T-helper 2 cell treated with Interferon-gamma antibody and Interleukin-4, amounts not matched to agents 5 μg/mL and 100 μg/mL, for 36 hours (primary cell): ENCODE measurements around the gene LMOD1.
A peak's percentile ranks its signal among the peaks of the same experiment; 100 is the strongest.

Experiments
- DNase-seq: peaks from one replicate; pipeline ENCODE4 v3.0.0; 2021; ENCODE audit warnings: low spot score
- H3K27ac Mint-ChIP-seq: one replicate; pipeline ENCODE4 v1.8.0; 2021; ENCODE audit warnings: mild to moderate bottlenecking, mixed read lengths
- H3K27me3 Mint-ChIP-seq: one replicate; pipeline ENCODE4 v1.8.0; 2021; ENCODE audit warnings: low read depth, mixed read lengths
- H3K36me3 Mint-ChIP-seq: one replicate; pipeline ENCODE4 v1.8.0; 2021; ENCODE audit warnings: low read depth, mixed read lengths
- H3K4me1 Mint-ChIP-seq: one replicate; pipeline ENCODE4 v1.8.0; 2021; ENCODE audit warnings: low read depth, mixed read lengths
- H3K4me3 Mint-ChIP-seq: one replicate; pipeline ENCODE4 v1.8.0; 2022; ENCODE audit warnings: mild to moderate bottlenecking, moderate library complexity, mixed read lengths
- H3K9me3 Mint-ChIP-seq: one replicate; pipeline ENCODE4 v1.8.0; 2021; ENCODE audit warnings: mixed read lengths

LMOD1 gene

DNA sequence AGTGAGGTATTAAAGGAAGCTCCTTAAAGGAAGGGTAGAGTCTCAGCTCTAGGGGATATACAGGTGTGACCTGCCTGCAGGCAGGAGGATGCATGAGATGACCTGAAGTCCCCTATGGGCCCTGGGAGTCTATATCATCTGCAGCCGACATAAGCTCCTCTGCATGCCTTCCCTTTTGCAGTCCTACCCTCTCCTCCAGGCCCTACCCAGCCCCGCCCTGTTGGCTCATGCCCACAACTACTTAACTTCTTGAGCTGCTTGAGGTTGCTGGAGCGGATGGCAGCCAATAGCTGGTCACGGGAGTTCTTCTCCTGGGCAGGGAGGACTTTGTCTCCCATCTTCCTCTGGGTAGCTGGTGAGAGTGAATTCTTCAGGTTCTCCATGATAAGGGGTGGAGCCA is 47.4 kb downstream of the LMOD1 start:
- Mint-ChIP-seq H3K27ac (no peak overlapping the region), H3K4me1 (peaks cover 11% of the 10 kb centered on the region), H3K27me3 (peaks cover 7% of the 10 kb centered on the region), H3K4me3 (no peak overlapping the region), H3K36me3 (no peaks in the 10 kb centered on the region), H3K9me3 (no peaks in the 10 kb centered on the region)
- DNase-seq = no peak

DNA sequence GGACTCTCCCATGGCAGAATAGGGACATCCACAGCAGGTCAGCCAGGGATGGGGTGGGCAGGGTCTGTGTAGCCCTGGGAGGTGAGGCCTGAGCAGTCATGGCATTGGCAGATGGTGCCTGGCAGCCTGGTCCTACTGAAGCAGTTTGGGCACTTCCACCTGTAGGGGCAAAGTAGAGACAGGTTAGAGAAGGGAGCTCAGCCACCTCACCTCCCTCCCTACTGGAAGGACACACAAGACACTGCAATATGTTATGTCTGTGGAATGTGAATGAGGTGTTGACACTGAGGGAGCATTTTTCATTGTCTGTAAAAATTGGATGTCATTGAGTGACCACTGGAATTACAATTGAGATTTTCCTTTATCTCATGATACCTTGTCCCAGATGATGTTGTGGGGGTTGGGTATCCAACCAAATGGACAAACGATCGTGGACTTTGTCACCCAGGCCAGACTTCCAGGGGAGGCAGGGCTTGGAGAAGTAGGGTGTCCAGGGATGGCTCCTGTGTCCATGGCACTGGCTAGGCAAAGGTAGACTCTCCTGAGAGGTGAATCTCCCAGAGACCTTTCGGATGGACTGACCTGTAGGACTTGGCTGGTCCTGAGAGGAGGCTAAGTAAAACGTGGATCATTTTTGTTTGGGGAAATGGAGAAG is 48.0 kb downstream of the LMOD1 start:
- DNase-seq = no peak
- H3K36me3 Mint-ChIP-seq = no peaks in the 10 kb centered on the region
- H3K4me3 Mint-ChIP-seq = no peak overlapping the region
- peaks cover 7% of the 10 kb centered on the region for H3K27me3 Mint-ChIP-seq
- no peak overlapping the region for H3K27ac Mint-ChIP-seq
- H3K4me1 Mint-ChIP-seq = peaks cover 11% of the 10 kb centered on the region
- no peaks in the 10 kb centered on the region for H3K9me3 Mint-ChIP-seq

DNA sequence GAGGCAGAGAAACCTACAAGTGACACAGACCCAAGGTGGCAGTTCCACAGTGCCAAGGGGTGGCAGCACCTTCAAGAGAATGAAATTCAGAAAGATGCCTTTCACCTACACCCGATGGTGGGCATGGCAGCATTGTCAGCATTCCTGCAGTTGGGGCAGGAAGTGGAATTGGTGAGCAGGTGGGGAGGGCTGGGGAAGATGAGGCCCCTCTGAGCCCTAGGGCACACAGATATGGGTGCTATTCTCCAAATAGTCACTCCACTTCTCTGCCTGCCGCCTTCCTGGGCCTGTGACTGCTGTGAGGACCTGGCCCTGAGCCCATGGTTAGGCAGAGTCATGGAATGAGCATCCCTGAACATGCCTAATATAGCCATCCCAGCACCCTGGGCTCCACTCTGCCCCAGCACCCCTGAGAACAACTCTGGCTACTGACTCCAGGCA is 49.4 kb downstream of the LMOD1 start:
- no peaks in the 10 kb centered on the region for H3K9me3 Mint-ChIP-seq
- peaks cover 11% of the 10 kb centered on the region for H3K4me1 Mint-ChIP-seq
- H3K27me3 Mint-ChIP-seq = peaks cover 11% of the 10 kb centered on the region
- H3K36me3 Mint-ChIP-seq = no peaks in the 10 kb centered on the region
- peak overlapping the region; percentile 10 for H3K27ac Mint-ChIP-seq
- no peak for DNase-seq
- no peak overlapping the region for H3K4me3 Mint-ChIP-seq

DNA sequence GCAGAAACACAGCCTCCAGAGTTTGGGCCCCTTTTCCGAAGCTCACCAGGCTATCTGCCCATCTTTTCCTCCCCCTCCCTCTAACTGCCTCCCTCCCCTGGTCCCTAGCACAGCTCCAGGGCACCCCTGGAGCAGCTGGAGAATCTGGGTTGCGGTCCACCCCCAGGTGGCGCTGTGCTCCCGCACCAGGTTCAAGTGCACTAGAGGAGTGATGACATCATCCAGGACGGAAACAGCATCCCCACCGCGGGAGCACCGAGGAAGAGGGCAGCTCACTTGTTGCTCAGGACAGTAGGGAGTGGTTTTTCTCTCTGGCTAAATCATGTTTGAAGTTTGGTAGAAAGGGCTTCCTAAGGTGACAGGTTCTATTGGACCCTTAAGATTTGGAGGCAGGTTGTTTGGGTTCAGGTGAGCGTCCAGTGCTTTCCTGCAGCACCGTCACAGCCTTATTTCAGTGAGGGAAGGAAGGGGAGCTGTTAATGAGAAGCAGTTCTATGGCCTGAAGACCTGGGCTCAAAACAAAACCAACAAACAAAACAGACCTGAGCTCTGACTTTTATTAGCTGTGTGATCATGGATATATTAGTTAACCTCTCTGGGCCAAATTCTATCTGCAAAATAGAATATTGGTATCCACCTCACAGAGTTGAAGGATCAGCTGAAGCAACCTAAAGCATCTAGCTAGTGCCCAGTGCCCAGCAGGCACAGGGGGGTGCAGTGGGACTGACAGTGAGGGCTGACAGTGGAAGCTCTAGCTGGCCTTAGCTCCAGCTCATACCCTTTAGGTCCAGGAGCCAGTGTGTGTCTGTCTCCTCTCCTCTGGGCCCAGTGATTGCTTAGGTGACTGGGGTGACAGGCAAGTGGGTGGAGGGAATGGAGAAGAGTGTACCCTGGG is 50.2 kb downstream of the LMOD1 start:
- Mint-ChIP-seq H3K36me3 (no peaks in the 10 kb centered on the region), H3K27me3 (peaks cover 17% of the 10 kb centered on the region), H3K27ac (peak overlapping the region; percentile 55), H3K9me3 (no peaks in the 10 kb centered on the region), H3K4me1 (peaks cover 11% of the 10 kb centered on the region), H3K4me3 (peak overlapping the region; percentile 41)
- peak; percentile 83 for DNase-seq

DNA sequence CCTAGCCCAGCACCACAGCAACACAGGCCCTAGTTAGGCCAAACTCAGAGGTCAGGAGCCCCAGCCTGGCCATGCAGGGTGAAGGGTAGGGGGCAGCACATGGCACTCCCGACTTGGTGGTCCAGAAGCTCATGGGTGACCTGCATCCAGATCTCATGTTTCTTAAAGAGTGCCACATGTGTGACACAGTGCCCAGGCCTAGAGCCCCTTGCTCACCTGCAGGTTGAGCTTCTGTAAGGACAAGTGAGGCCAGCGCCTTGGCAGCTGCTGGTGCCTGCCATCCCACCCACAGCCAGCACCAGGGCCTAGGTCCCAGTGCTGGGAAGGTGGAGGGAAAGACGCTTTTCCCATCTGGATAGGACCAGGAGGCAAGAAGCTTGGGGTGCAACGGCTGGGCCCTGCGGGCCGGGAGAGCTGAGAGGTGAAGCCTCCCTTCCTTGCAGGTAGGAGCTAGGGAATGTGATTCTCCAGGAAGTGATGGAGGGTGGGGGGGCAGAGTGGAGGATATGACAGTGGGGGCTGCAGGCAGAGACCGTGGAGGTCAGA is 51.2 kb downstream of the LMOD1 start:
- H3K27ac Mint-ChIP-seq = no peak overlapping the region
- peaks cover 11% of the 10 kb centered on the region for H3K4me1 Mint-ChIP-seq

DNA sequence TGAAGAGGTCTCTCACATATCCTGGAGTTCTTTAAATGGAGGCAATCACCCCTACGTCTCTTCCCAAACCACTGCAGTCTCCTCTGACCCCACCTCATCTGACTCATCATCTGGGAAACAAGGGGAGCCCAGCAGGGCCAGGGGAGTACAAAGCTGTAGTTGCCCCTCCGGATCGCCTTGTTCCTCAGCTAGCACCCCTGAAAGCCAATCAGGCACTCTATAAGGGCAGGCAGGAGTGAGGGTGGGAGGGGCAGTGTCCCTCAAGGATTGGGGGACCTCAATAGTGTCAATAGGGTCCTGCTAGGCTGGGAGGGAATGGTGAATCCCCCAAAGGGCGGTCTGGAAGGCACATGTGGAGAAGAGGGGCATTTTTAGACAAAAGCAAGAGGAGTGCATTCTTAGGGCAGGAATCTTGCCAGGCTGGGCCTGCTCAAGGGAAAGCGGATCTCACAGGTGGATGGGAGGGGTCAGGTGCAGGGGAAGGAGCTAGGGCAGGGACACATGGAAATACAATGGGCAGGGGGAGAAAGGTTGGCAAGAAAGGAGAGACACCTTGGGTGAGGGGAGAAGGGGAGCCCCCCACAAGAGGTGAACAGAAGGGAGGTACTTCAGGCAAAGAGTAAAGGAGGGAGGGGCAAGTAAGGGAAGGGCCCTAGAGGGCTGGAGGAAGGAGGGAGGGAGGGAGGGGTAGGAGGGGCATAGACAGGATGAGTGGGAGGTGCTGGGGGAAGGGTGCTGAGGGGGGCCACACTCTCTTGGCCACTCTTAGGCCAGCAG is 51.8 kb downstream of the LMOD1 start:
- Mint-ChIP-seq H3K4me3 (no peak overlapping the region), H3K4me1 (peaks cover 11% of the 10 kb centered on the region), H3K9me3 (no peaks in the 10 kb centered on the region), H3K27ac (no peak overlapping the region), H3K27me3 (peaks cover 24% of the 10 kb centered on the region), H3K36me3 (peaks cover under 1% of the 10 kb centered on the region)
- no peak for DNase-seq

More for the DNA sequence above, 51.2 kb downstream of the LMOD1 start:
- Mint-ChIP-seq H3K36me3 (no peaks in the 10 kb centered on the region), H3K9me3 (no peaks in the 10 kb centered on the region), H3K27me3 (peaks cover 21% of the 10 kb centered on the region), H3K4me3 (no peak overlapping the region)
- no peak for DNase-seq

DNA sequence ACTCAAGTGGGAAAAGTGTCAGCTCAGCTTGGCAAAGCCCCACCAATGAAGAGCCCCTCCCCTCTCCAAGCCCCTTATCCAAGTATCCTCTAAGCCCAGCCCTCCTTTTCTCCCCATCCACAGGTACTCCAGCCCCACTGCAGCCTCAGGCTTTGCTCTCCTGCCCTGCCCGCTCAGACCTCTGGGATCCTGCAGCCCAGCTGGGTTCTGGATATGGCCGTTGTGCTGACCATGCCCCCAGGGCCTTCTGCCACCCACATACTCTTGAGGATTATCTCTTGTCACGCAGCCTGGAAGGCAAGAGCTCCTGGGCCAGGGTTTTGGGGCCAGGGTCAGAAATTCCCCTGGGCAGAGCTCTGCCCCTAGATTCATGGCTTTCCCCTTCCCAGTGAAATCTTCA is 52.9 kb downstream of the LMOD1 start:
- H3K27ac Mint-ChIP-seq = no peak overlapping the region
- H3K27me3 Mint-ChIP-seq = peaks cover 28% of the 10 kb centered on the region
- no peaks in the 10 kb centered on the region for H3K9me3 Mint-ChIP-seq
- H3K36me3 Mint-ChIP-seq = peaks cover 1% of the 10 kb centered on the region
- no peak for DNase-seq
- H3K4me1 Mint-ChIP-seq = peaks cover 11% of the 10 kb centered on the region
- no peak overlapping the region for H3K4me3 Mint-ChIP-seq

DNA sequence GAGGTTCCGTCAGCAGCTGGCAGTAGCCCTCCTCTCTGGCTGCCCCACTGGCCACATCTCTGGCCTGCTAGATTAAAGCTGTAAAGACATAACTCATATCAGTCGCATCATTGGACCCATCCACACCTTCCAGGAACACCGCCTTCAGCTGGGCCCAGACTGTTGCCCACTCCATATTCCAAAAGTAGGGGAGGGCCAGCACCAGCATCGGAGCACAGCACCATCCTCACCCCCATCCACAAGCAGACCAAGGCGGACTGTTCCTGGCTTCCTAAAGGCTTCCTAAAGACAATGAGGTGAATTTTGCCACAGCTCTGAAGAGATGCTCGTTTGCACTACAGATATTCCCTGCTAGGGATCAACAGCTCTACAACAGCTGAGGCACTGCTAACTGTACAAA is 54.1 kb downstream of the LMOD1 start:
- H3K4me1 Mint-ChIP-seq = peaks cover 11% of the 10 kb centered on the region
- no peak overlapping the region for H3K27ac Mint-ChIP-seq
- H3K4me3 Mint-ChIP-seq = no peak overlapping the region
- peaks cover 37% of the 10 kb centered on the region for H3K27me3 Mint-ChIP-seq
- DNase-seq = no peak
- no peaks in the 10 kb centered on the region for H3K9me3 Mint-ChIP-seq
- peaks cover 1% of the 10 kb centered on the region for H3K36me3 Mint-ChIP-seq

DNA sequence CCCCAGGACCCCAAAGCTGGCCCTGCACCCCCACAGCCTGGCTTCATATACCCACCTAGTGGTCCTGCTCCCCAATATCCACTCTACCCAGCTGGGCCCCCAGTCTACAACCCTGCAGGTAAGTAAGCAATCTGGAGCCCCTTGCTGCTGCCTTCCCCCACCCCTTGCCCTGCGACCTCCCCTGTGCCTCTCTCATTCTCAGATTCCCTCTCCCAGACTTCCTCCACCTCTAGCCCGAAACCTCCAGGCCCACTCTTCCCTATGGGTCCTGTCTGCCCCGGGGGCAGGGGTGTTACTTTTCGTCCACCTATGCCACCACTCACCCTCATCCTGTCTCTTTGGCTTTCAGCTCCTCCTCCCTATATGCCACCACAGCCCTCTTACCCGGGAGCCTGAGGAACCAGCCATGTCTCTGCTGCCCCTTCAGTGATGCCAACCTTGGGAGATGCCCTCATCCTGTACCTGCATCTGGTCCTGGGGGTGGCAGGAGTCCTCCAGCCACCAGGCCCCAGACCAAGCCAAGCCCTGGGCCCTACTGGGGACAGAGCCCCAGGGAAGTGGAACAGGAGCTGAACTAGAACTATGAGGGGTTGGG is 54.8 kb downstream of the LMOD1 start:
- Mint-ChIP-seq H3K9me3 (no peaks in the 10 kb centered on the region), H3K27ac (no peak overlapping the region), H3K4me1 (peaks cover 11% of the 10 kb centered on the region), H3K27me3 (peaks cover 44% of the 10 kb centered on the region), H3K4me3 (no peak overlapping the region), H3K36me3 (peaks cover 1% of the 10 kb centered on the region)
- no peak for DNase-seq

DNA sequence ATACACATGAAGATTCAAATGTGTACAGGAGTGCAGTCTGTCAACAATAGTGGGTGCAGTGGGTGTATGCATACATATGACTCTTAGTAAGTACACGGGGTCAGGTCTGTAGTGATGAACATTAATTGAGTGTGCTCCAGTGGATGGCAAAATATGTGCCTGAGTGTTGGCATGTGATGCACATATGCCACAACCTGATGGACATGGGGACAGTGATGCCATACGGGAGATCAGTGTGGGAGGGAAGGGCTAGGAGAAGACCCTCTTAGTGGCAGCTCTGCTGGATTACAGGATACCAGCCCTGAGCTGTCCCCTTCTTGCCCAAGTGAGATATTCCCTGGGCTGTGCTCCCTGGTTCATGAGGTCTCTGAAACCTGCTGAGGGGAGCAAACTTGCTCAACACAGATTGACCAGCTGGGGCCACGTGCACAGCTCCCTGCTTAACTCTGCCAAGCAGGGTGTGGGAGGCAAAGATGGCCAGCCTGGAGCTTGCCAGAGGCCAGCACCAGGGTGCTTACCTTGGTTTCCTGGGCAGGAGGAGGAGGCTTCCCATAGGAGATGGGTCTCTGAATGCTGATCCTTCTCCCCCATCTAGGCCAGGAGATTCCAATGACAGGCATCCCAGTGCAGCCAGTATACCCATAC is 55.4 kb downstream of the LMOD1 start:
- Mint-ChIP-seq H3K36me3 (peaks cover 1% of the 10 kb centered on the region), H3K4me1 (peaks cover 5% of the 10 kb centered on the region), H3K9me3 (no peaks in the 10 kb centered on the region), H3K27ac (no peak overlapping the region), H3K4me3 (no peak overlapping the region), H3K27me3 (peaks cover 44% of the 10 kb centered on the region)
- no peak for DNase-seq

DNA sequence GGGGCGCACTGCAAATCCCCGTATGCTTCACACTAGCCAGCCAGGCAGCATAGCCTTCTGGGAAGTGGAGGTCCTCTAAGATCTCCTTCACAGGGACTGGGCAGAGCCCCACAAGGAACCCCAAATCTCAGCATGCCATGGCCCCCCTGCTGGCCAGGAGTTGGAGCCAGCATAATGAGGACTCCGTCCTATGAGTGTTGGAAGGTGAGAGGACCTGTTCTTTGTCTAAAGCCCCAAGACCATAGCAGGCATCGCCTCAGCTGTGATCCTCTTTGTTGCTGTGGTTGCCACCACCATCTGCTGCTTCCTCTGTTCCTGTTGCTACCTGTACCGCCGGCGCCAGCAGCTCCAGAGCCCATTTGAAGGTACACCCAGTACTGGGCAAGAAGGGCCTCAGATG is 56.1 kb downstream of the LMOD1 start:
- no peak overlapping the region for H3K4me3 Mint-ChIP-seq
- no peaks in the 10 kb centered on the region for H3K9me3 Mint-ChIP-seq
- H3K36me3 Mint-ChIP-seq = peaks cover 1% of the 10 kb centered on the region
- H3K4me1 Mint-ChIP-seq = peaks cover 4% of the 10 kb centered on the region
- peaks cover 45% of the 10 kb centered on the region for H3K27me3 Mint-ChIP-seq
- H3K27ac Mint-ChIP-seq = no peak overlapping the region
- no peak for DNase-seq

DNA sequence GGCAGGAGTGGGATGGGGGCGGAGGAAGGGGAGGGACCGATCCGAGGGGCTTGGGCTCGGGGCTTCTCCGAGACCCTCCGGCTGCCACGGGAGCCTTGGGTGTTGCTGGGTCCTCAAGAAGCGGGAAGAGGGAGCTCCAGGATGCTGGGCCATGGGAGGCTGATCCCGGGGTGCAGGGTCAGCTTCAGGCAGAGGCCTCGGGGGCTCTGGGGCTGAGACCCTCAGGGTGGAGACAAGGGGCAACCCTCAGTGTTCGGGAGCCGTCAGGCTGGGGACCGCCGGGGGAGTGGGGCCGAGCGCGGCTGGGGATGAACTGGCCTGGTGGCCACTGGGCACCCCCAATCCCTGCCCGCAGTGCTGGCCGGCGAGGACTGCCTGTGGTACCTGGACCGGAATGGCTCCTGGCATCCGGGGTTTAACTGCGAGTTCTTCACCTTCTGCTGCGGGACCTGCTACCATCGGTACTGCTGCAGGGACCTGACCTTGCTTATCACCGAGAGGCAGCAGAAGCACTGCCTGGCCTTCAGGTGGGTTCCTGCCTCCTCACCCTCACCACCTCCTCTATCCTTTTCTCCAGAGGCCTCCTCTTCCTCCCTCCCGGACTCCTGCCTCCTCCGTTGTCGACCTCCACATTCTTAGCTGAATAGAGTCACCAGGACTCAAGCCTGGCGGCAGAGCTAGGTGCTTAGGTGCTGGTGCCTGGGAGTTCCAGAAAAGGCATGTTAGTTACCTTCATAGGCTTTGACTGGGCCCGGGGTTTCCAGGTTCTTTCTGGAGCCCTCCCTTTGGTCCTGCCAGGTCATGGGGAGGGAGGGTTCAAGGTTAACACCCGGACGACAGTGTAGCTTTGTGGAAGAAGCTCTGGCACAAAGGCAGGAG is 57.0 kb downstream of the LMOD1 start:
- H3K36me3 Mint-ChIP-seq = peaks cover 1% of the 10 kb centered on the region
- no peak for DNase-seq
- H3K4me1 Mint-ChIP-seq = no peaks in the 10 kb centered on the region
- H3K27ac Mint-ChIP-seq = no peak overlapping the region
- peaks cover 49% of the 10 kb centered on the region for H3K27me3 Mint-ChIP-seq
- peak overlapping the region; percentile 49 for H3K4me3 Mint-ChIP-seq
- no peaks in the 10 kb centered on the region for H3K9me3 Mint-ChIP-seq
